ENCODE measurements around the gene TMEM221.

- no peak for TF ChIP-seq TCF7 (IDR thresholded peaks at IDR 0.05; ENCODE audit: borderline replicate concordance)
- TF ChIP-seq MYC (IDR thresholded peaks at IDR 0.05; ENCODE audit: insufficient read depth, insufficient read length, insufficient replicate concordance, low read length, severe bottlenecking) = no peak
- TF ChIP-seq CBX5 (IDR thresholded peaks at IDR 0.05; ENCODE audit: low read depth) = no peak
These were observed 47.3 kb upstream of the TMEM221 start for GRCh38 chr19:17495639-17496296.
